ENCODE results near the gene MISP. TPM values are rescaled to one million over a fixed set of nuclear protein-coding genes. Genes with fewer than 3 reads are reported as not detected.

Gene MISP
- total RNA-seq, 2 donors from 2014 or later: 7.3 to 9.3 TPM

DNA sequence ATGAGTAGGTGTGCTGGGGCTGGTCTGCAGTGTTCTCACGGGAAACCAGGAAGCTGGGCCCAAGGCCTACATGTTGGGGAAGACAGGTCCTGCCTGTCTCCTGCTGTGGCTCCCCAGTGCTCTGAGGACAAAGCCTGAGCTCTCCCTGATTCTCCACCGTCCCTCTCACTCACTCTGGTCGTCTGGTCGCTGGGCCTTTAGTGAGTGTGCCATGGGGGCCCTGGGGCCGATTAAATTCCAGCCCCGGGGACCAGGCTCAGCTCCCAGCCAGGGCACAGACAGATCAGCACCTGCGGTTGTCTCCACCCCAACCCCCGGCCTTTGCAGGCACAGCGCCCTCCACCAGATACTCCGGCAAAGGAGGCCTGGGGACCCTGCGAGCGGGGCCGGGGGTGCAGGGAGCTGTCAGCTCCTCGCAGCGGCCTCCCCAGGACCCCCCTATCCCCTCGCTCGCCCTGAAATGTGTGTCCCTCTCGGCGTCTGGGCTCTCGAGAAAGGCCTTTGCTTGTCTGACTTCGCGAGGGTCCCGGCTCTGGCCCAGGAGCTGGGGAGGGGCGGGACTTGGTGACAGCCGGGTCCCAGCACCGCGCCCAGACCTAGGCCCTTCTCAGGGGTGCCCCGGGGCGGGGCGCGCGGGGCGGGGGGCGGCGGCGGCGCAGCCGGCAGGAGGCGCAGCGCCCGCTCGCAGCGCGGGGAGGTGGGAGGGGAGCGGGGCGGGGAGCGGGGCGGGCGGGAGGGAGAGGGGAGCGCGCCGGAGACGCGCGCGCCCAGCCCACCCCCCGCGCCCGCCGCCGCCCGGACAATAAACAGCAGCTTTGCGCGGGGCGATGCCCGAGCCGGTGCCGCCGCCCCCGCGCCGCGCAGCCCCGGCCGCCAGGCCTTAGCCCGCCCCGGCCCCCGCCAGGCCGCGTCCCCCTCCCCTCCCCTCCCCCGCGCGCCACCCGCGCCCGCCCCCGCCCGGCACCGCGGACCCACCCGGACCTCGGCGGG is 42.5 kb upstream of the MISP start, which contains the start of gene PALM:
PALM (plus strand) TSS at position 782 of the 990 bp plus-strand sequence. CDS start 212 bp downstream, outside the sequence.
- 16% methylated on average over 27 of the region's 93 CpGs for WGBS
- no peaks in the 10 kb centered on the region for H3K9me3 ChIP-seq
- H3K27me3 ChIP-seq (replicated peaks; ENCODE audit: insufficient read depth): no peaks in the 10 kb centered on the region
- peak within 1 kb of the TSS; percentile 73 to 77 for H3K27ac ChIP-seq
- peak within 1 kb of the TSS; percentile 70 to 86 for H3K4me3 ChIP-seq
- no peak for TF ChIP-seq POLR2A (IDR thresholded peaks at IDR 0.05)
- no peak for TF ChIP-seq POLR2AphosphoS5 (IDR thresholded peaks at IDR 0.05)
- TF ChIP-seq, protein P1, sequence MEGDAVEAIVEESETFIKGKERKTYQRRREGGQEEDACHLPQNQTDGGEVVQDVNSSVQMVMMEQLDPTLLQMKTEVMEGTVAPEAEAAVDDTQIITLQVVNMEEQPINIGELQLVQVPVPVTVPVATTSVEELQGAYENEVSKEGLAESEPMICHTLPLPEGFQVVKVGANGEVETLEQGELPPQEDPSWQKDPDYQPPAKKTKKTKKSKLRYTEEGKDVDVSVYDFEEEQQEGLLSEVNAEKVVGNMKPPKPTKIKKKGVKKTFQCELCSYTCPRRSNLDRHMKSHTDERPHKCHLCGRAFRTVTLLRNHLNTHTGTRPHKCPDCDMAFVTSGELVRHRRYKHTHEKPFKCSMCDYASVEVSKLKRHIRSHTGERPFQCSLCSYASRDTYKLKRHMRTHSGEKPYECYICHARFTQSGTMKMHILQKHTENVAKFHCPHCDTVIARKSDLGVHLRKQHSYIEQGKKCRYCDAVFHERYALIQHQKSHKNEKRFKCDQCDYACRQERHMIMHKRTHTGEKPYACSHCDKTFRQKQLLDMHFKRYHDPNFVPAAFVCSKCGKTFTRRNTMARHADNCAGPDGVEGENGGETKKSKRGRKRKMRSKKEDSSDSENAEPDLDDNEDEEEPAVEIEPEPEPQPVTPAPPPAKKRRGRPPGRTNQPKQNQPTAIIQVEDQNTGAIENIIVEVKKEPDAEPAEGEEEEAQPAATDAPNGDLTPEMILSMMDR (IDR thresholded peaks at IDR 0.05): peak in 2 of 4 experiments; percentile 26 to 51
- intact Hi-C loops (cut with DNase I): no loop called here
- DNase-seq (ENCODE audit: low spot score): peak; percentile 26
- peaks cover 10% of the 10 kb centered on the region for H3K4me1 ChIP-seq (replicated peaks)
- H3K36me3 ChIP-seq: no peaks in the 10 kb centered on the region

DNA sequence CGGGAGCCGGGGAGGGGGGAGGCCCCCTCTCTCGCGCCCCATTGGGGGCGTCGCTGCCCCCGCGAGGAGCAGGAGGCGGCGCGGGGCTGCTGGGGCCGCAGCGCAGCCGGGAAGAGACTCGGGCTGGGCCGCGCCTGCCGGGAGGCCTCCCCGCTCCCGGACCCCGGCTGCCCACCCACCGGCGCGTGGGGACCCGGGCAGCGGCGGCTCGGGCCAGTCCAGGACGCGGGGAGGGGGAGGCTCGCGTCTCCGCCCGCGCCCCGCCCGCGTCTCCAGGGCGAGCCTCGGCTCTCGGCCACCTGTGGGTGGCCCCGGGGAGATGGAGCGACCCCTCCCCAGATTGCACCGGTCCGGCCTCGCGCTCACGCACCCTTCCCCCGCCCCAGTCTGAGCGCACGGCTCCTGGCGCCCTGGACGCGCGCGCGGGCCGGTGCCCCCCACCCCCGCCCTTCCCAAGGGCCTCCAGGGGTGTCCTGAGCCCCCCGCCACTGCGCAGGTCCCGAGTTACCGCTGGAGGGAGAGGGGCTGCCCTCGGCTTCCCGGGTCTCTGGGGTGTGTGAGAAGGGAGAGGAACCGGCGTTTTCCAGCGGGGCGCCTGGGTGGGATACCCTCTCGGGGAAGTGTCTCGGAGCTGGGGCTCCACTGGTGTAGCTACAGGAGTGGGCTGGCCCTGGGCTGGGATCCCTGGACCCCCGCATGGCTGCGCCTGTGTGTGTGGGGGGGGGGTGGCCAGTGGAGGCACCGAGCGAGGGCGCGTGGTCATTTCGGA is 41.5 kb upstream of the MISP start:
- Histone ChIP-seq H3K9me3 (no peaks in the 10 kb centered on the region), H3K36me3 (no peaks in the 10 kb centered on the region), H3K4me3 (peak overlapping the region; percentile 70 to 86), H3K4me1 (replicated peaks) (peaks cover 10% of the 10 kb centered on the region), H3K27ac (peak overlapping the region; percentile 73 to 77), H3K27me3 (replicated peaks; ENCODE audit: insufficient read depth) (no peaks in the 10 kb centered on the region)
- no peak for TF ChIP-seq POLR2AphosphoS5 (IDR thresholded peaks at IDR 0.05)
- TF ChIP-seq, protein P1 (IDR thresholded peaks at IDR 0.05): no peak
- no peak for TF ChIP-seq POLR2A (IDR thresholded peaks at IDR 0.05)
- 7% methylated on average over 31 of the region's 78 CpGs for WGBS
- intact Hi-C loops (cut with DNase I): no loop called here
- no peak for DNase-seq (ENCODE audit: low spot score)

DNA sequence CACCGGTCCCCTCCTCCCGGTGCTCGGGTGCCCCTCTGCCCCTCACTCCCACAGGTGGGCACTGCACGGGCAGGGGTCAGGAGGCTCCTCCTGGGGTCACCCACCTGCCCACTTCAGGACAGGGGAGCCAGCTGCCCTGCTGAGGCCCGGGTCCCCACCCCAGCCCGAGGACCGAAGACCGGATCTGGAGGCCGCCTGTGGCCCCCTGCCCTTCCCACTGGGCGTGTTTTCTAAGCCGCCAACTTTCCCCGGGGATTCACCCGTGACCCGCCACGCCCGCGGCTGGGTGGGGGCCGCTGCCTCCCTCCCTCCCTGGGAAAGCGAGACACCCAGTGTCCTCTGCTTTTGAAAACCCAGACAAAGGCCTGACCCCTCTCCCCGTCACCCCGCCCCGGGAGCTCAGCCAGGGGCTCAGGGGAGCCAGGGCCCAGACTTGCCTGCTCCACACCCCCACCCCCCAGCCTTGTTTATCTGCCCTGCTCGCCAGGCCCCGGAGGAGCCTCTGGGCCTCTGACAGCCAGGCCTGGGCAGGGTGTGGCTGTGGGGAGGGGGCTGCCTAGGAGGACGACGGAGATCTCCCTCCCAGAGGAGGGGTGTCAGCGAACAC is 40.8 kb upstream of the MISP start:
- no peaks in the 10 kb centered on the region for H3K9me3 ChIP-seq
- no peaks in the 10 kb centered on the region for H3K27me3 ChIP-seq (replicated peaks; ENCODE audit: insufficient read depth)
- intact Hi-C loops (cut with DNase I): no loop called here
- H3K36me3 ChIP-seq: no peaks in the 10 kb centered on the region
- H3K4me1 ChIP-seq (replicated peaks): peaks cover 10% of the 10 kb centered on the region
- H3K4me3 ChIP-seq: peak overlapping the region; percentile 70 to 86
- H3K27ac ChIP-seq: peak overlapping the region; percentile 73 to 77
- WGBS: 7% methylated on average over 26 of the region's 27 CpGs
- TF ChIP-seq POLR2AphosphoS5 (IDR thresholded peaks at IDR 0.05) (no peak), POLR2A (IDR thresholded peaks at IDR 0.05) (no peak)
- TF ChIP-seq, protein P1 (IDR thresholded peaks at IDR 0.05): no peak
- DNase-seq (ENCODE audit: low spot score): no peak

DNA sequence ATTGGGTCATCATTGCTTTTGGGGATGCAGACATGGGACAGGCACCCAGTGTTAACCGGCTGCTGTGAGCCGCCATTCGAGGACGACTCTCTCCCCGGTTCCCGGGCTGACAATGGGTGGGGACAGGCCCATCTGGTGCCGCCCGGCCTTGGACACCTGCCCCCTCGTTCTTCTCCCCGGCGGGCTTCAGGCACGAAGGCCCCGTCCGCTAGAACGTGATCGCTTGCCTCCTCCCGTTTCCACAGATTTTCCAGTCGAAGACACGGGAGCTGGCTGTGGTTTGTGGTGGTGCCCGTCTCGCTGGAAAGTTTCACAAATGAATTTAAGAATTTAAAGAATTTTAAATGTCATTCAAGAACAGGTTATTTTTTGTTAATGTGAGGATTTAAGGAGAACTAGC is 40.1 kb upstream of the MISP start:
- Histone ChIP-seq H3K9me3 (no peaks in the 10 kb centered on the region), H3K4me1 (replicated peaks) (peaks cover 10% of the 10 kb centered on the region), H3K4me3 (no peak overlapping the region), H3K27ac (peak overlapping the region; percentile 73 to 77), H3K27me3 (replicated peaks; ENCODE audit: insufficient read depth) (no peaks in the 10 kb centered on the region), H3K36me3 (no peaks in the 10 kb centered on the region)
- WGBS: 43% methylated on average over 21 of the region's 21 CpGs
- intact Hi-C loops (cut with DNase I): no loop called here
- no peak for DNase-seq (ENCODE audit: low spot score)
- TF ChIP-seq, protein P1 (IDR thresholded peaks at IDR 0.05): no peak
